K562 (cell line): ENCODE results near the gene PPWD1. TPM values are rescaled to one million over a fixed set of nuclear protein-coding genes. Genes with fewer than 3 reads are reported as not detected.

ENCODE experiments used
- CBX3 ChIP-seq, 2 experiments: IDR thresholded peaks; 1 replicate in 1 of 2; 2 replicates in 1 of 2; pipeline ENCODE4 v1.6.1; 2012; ENCODE audit warnings: inconsistent platforms in 2 of 2, low read length in 2 of 2, borderline replicate concordance in 1 of 2, control low read depth in 1 of 2
- EP400 ChIP-seq: fragments of 450-650 bp; IDR thresholded peaks from 2 replicates; pipeline ENCODE4 v1.6.1; 2017; ENCODE audit warnings: antibody characterized with exemption, mild to moderate bottlenecking, moderate library complexity
- ESRRA ChIP-seq: fragments of 450-650 bp; IDR thresholded peaks from 2 replicates; pipeline ENCODE4 v1.6.1; 2014; ENCODE audit warnings: low read depth, mild to moderate bottlenecking, moderate library complexity, borderline replicate concordance
- L3MBTL2 ChIP-seq: fragments of 450-650 bp; IDR thresholded peaks from 2 replicates; pipeline ENCODE4 v1.6.1; 2016; ENCODE audit warnings: mild to moderate bottlenecking, moderate library complexity
- NELFE ChIP-seq: IDR thresholded peaks from 2 replicates; pipeline ENCODE4 v1.6.1; 2011; ENCODE audit warnings: mild to moderate bottlenecking; ENCODE audit not compliant: insufficient read depth, insufficient read length
- RUNX1 ChIP-seq: sonication (generic); IDR thresholded peaks from 2 replicates; pipeline ENCODE4 v1.6.1; 2016; ENCODE audit warnings: antibody characterized with exemption, low read depth
- TARDBP ChIP-seq: fragments of 450-650 bp; IDR thresholded peaks from 2 replicates; pipeline ENCODE4 v1.6.1; 2016
- XRCC3 ChIP-seq: fragments of 450-650 bp; IDR thresholded peaks from 2 replicates; pipeline ENCODE4 v1.6.1; 2017; ENCODE audit warnings: mild to moderate bottlenecking, moderate library complexity
- ZBED1 ChIP-seq: IDR thresholded peaks from 2 replicates; pipeline ENCODE4 v1.6.1; 2014
- ZBTB11 ChIP-seq, 3 experiments: fragments of 200-800 bp in 1 of 3; fragments of 250-450 bp in 1 of 3; fragments of 450-650 bp in 1 of 3; sonication (Bioruptor Pico) in 1 of 3; sonication (Bioruptor generic) in 1 of 3; formaldehyde crosslinking in 1 of 3; IDR thresholded peaks; 2 replicates each; pipeline versions ENCODE4 v1.6.1 to v1.8.0; 2016 to 2022; ENCODE audit warnings: mild to moderate bottlenecking in 2 of 3, missing genetic modification characterization in 2 of 3, missing compliant biosample characterization in 1 of 3, moderate library complexity in 1 of 3
- ZBTB33 ChIP-seq: sonication (generic); formaldehyde crosslinking; IDR thresholded peaks from 2 replicates; pipeline ENCODE4 v1.8.1; 2023; ENCODE audit warnings: mild to moderate bottlenecking, missing genetic modification reagents
- ZFP91 ChIP-seq: sonication (generic); formaldehyde crosslinking; IDR thresholded peaks from 2 replicates; pipeline ENCODE4 v1.8.0; 2022; ENCODE audit warnings: mild to moderate bottlenecking, missing genetic modification reagents
- ZKSCAN3 ChIP-seq: fragments of 250-450 bp; sonication (Bioruptor Pico); IDR thresholded peaks from 2 replicates; pipeline ENCODE4 v1.4.0; 2020
- ZNF324 ChIP-seq: fragments of 250-450 bp; sonication (Bioruptor Pico); IDR thresholded peaks from 2 replicates; pipeline ENCODE4 v1.4.0; 2020; ENCODE audit warnings: mild to moderate bottlenecking
- ZNF639 ChIP-seq, 2 experiments: fragments of 200-800 bp in 1 of 2; sonication (Bioruptor generic) in 1 of 2; sonication (generic) in 1 of 2; formaldehyde crosslinking in 1 of 2; IDR thresholded peaks in 1 of 2; conservative IDR thresholded peaks in 1 of 2; 2 replicates each; pipeline versions ENCODE4 v1.5.0 to v1.6.1; 2016 to 2020; ENCODE audit warnings: missing compliant biosample characterization in 1 of 2, missing genetic modification characterization in 1 of 2, missing genetic modification reagents in 1 of 2
- ZNF830 ChIP-seq: fragments of 250-450 bp; sonication (Bioruptor Pico); IDR thresholded peaks from 2 replicates; pipeline ENCODE4 v1.5.0; 2021; ENCODE audit warnings: mild to moderate bottlenecking
- polyA plus RNA-seq, 8 experiments: library from polyadenylated mRNA; depleted of rRNA in 4 of 8; stranded (reverse) in 5 of 8; unstranded in 3 of 8; fragments of >200 nt; fragmentation: Nextera tagmentation in 2 of 8; fragmentation: Illumina TruSeq in 1 of 8; extraction: Ambion mirVana in 2 of 8; extraction: Trizol in 1 of 8; gene quantifications; 2 replicates each; pipeline versions ENCODE4 v1.2.1 to v1.2.3, GENCODE V29; 2011 to 2014; ENCODE audit warnings: inconsistent platforms in 1 of 8, missing spikeins in 1 of 8
- total RNA-seq, 7 experiments: library from RNA; depleted of rRNA in 6 of 7; stranded (reverse); fragments of >200 nt in 6 of 7; fragmentation: Illumina TruSeq in 2 of 7; extraction: Trizol in 2 of 7; gene quantifications; 2 replicates each; pipeline versions ENCODE4 v1.2.1 to v1.2.3, GENCODE V29; 2011 to 2021; ENCODE audit warnings: low replicate concordance in 1 of 7

PPWD1 gene
- total and polyA plus RNA-seq, 9 of the 15 experiments (the other 6 are each of a cell fraction or from before 2014, with no cell fraction given) = 24.1 to 89.2 (median 51.4) TPM

GRCh38 chr5:65562731-65563701 is at the start of gene PPWD1, which contains the start of gene CENPK (continued):
- TF ChIP-seq L3MBTL2 = peak; percentile 85
- 0 out of 2 replicates have a peak, but pooled peaks have one; percentile 32 for TF ChIP-seq TARDBP
- TF ChIP-seq ZBTB33 (CRISPR knock-in tag) = peak; percentile 13; the same call in 1 of the 2 replicates
- TF ChIP-seq EP400 = peak; percentile 87
- TF ChIP-seq ZNF830 (CRISPR knock-in tag) = 0 out of 2 replicates have a peak, but pooled peaks have one; percentile 28
- no peak for TF ChIP-seq RUNX1
- peak in 1 of 3 experiments; percentile 66; a peak in 2 of 6 replicates for TF ChIP-seq ZBTB11 (CRISPR knock-in tag; IDR thresholded peaks at IDR 0.05)
- TF ChIP-seq NELFE = no peak
- TF ChIP-seq ZFP91 = no peak
- no peak for TF ChIP-seq ZKSCAN3
- TF ChIP-seq XRCC3 = no peak
- no peak for TF ChIP-seq CBX3 (IDR thresholded peaks at IDR 0.05; ENCODE audit: borderline replicate concordance in 1 of 2, low read length in 2 of 2)
- TF ChIP-seq ZBED1 = no peak
- peak in 1 of 2 experiments; percentile 65; a peak in 2 of 4 replicates for TF ChIP-seq ZNF639 (CRISPR knock-in tag; conservative IDR thresholded peaks at IDR 0.05 in 1 of 2, IDR thresholded peaks at IDR 0.05 in 1 of 2)
- TF ChIP-seq ZNF324 (CRISPR knock-in tag) = no peak
- no peak; the same call in 1 of the 2 replicates for TF ChIP-seq ESRRA
